Effector memory CD4-positive, alpha-beta T cell (primary cell): ENCODE measurements around the gene CD248.
A peak's percentile ranks its signal among the peaks of the same experiment; 100 is the strongest.

Experiments used
- DNase-seq, 3 donors: peaks; one replicate each; pipeline ENCODE4 v3.0.0-alpha.2; 2020
- H3K27ac ChIP-seq: 2 replicates; pipeline ENCODE4 v1.7.0; 2013; ENCODE audit warnings: mild to moderate bottlenecking, low read length, moderate library complexity; ENCODE audit not compliant: insufficient read depth, poor library complexity, severe bottlenecking
- H3K27me3 ChIP-seq: replicated peaks from 2 replicates; pipeline ENCODE4 v1.7.0; 2013; ENCODE audit warnings: mild to moderate bottlenecking, low read length; ENCODE audit not compliant: insufficient read depth, control insufficient read depth, poor library complexity, severe bottlenecking
- H3K36me3 ChIP-seq: 2 replicates; pipeline ENCODE4 v1.7.0; 2013; ENCODE audit warnings: mild to moderate bottlenecking, low read length, moderate library complexity; ENCODE audit not compliant: control insufficient read depth, insufficient read depth
- H3K4me1 ChIP-seq: 2 replicates; pipeline ENCODE4 v1.7.0; 2013; ENCODE audit warnings: low read length, mild to moderate bottlenecking; ENCODE audit not compliant: control insufficient read depth, insufficient read depth, poor library complexity, severe bottlenecking
- H3K4me3 ChIP-seq: 2 replicates; pipeline ENCODE4 v1.7.0; 2013; ENCODE audit warnings: low read length, low read depth, mild to moderate bottlenecking; ENCODE audit not compliant: insufficient read depth, poor library complexity, severe bottlenecking
- H3K9me3 ChIP-seq: 2 replicates; pipeline ENCODE4 v1.7.0; 2013; ENCODE audit warnings: mild to moderate bottlenecking, low read length, moderate library complexity; ENCODE audit not compliant: control insufficient read depth

The CD248 gene

GRCh38 chr11:66340596-66341501 lies 24.0 kb upstream of the CD248 start:
- H3K36me3 ChIP-seq: peaks cover 41% of the 10 kb centered on the region
- DNase-seq: no peak
- H3K27me3 ChIP-seq: no peaks in the 10 kb centered on the region
- peaks cover 28% of the 10 kb centered on the region for H3K4me1 ChIP-seq
- no peak overlapping the region for H3K27ac ChIP-seq
- H3K4me3 ChIP-seq: no peak overlapping the region
- no peaks in the 10 kb centered on the region for H3K9me3 ChIP-seq

DNA sequence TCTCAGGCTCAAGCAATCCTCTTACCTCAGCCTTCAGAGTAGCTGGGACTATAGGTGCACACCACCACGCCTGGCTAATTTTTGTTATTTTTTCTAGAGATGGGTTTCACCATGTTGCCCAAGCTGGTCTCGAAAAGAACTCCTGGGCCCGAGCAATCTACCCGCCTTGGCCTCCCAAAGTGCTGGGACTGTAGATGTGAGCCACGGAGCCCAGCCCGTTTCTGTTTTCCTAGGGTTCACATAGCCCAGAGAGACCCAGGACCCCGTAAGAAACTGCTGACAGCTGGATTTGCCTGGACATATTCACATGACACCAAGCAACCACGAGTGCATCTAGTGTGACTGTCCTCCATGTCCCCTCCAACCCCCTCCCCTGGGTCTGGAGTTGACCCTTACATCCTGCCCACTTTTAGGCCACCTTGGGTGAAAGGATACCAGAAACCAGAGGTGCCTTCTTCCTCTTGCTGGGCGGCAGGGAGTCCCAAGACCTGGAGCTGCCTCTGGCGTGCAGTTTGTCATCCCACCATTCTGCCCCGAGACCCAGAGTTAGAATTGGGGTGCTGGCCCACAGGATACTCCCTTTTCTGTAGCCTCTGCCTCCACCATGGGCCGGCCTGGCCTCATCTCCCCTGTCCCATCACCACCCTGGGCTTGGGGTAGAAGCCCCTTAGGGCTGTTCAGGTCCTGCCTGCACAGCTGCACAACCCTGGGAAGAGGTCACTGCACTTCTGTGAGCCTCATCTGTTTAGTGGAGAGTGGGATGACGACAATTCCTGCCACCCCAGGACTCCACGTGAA lies 23.0 kb upstream of the CD248 start:
- DNase-seq: no peak
- Histone ChIP-seq H3K27me3 (no peaks in the 10 kb centered on the region), H3K4me3 (no peak overlapping the region), H3K27ac (no peak overlapping the region), H3K9me3 (no peaks in the 10 kb centered on the region), H3K4me1 (peaks cover 25% of the 10 kb centered on the region), H3K36me3 (peaks cover 41% of the 10 kb centered on the region)

- Histone ChIP-seq H3K27me3 (no peaks in the 10 kb centered on the region), H3K36me3 (peaks cover 41% of the 10 kb centered on the region), H3K4me3 (no peak overlapping the region), H3K9me3 (no peaks in the 10 kb centered on the region), H3K27ac (no peak overlapping the region), H3K4me1 (peaks cover 22% of the 10 kb centered on the region)
- no peak for DNase-seq
Measured at GRCh38 chr11:66339162-66339675, 22.4 kb upstream of the CD248 start.

DNA sequence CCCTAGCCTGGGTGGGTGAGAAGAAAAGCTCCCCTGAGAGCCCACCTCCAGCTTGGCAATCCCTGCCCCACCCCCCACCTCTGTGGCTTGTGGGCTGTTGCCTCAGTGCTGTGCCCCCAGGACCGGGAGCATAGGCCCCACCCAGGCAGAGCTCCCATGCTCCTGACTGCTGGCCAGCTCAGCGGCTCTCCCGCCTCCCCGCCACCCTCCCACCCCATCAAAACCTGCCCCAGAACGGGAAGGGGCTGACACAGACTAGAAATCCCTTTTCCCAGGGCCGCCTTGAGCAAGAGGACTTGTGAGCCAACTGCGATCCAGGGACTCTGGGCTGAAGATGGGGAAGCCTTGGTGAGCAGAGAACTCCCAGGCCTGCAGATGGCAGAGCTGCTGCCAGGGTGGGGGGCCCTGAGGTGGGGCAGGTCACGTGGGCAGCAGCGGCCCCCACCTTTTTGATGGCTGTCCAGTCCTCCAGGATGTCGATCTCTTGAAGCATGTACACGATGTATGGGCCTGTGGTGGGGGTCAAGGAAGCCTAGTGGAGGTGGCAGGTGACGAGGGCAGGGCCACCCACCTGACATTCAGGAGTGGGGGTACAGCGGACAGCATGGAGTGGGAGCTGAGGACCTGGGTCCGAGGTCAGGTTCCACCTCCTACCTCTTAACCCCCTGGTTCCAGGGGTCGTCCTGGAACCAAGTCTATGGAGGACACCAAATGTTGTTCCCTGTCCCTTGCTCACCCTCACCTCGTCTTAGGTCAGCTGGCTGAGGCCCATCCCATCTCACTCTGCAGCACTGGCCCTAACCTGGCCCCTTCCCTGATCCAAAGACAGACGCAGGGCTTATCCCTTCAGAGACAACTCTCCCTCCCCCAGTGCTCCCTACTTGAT lies 21.7 kb upstream of the CD248 start:
- peaks cover 41% of the 10 kb centered on the region for H3K36me3 ChIP-seq
- DNase-seq: no peak
- no peaks in the 10 kb centered on the region for H3K27me3 ChIP-seq
- H3K9me3 ChIP-seq: no peaks in the 10 kb centered on the region
- no peak overlapping the region for H3K27ac ChIP-seq
- H3K4me3 ChIP-seq: no peak overlapping the region
- peaks cover 17% of the 10 kb centered on the region for H3K4me1 ChIP-seq

DNA sequence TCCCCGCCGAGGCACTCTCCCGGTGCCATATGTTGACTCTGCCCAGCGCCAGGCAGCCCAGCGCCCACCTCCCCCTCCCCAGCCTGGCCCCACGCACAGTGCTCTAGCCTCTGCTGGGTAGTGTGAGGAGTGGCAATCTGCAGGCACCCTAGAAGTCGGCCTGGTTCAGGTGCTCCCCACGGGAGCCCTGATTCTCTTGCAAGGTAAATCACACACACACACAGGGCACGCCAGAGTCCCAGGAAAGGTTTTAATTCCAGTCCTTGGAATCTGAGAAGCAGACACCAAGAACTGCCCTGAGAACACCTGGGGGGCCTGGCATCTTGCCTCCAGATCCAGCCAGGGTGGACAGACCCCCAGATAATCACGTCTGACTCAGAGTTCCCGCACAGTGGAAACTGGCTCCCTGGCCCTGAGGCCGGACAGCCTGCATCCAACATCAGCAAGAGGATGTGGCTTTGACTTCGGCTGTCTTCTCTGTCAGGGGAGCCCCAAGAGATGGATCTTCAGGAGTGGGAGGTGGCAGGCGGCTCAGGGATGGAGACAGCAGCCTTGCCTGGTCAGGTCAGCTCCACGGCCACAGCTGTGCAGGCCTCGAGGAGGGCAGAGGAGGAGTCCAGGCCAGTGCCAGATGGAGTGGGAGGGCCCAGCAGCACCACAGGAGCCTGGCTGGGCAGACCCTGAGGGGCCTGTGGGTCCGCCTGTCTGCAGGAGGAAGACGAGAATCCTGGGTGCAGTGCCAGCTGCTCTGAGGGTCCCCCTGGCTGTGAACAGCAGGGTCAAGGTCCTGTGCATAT lies 20.5 kb upstream of the CD248 start:
- peaks cover 41% of the 10 kb centered on the region for H3K36me3 ChIP-seq
- no peak for DNase-seq
- H3K4me3 ChIP-seq: no peak overlapping the region
- peaks cover 17% of the 10 kb centered on the region for H3K4me1 ChIP-seq
- H3K9me3 ChIP-seq: no peaks in the 10 kb centered on the region
- H3K27ac ChIP-seq: peak overlapping the region; percentile 17
- H3K27me3 ChIP-seq: no peaks in the 10 kb centered on the region

- Histone ChIP-seq H3K36me3 (peaks cover 34% of the 10 kb centered on the region), H3K27ac (peak within 1 kb of the TSS; percentile 53), H3K27me3 (no peaks in the 10 kb centered on the region), H3K4me1 (peaks cover 17% of the 10 kb centered on the region), H3K9me3 (no peaks in the 10 kb centered on the region), H3K4me3 (peak within 1 kb of the TSS; percentile 62)
- DNase-seq: peak in 2 of 3 donors; percentile 29
Measured at GRCh38 chr11:66336234-66337102, 19.6 kb upstream of the CD248 start, which contains the start of gene RIN1. Gene RIN1 (minus strand): TSS chr11:66336434. CDS start chr11:66336402, 32 bp downstream.

- H3K4me1 ChIP-seq: peaks cover 17% of the 10 kb centered on the region
- DNase-seq: no peak
- no peaks in the 10 kb centered on the region for H3K27me3 ChIP-seq
- H3K4me3 ChIP-seq: peak overlapping the region; percentile 62
- peaks cover 26% of the 10 kb centered on the region for H3K36me3 ChIP-seq
- H3K27ac ChIP-seq: peak overlapping the region; percentile 53
- no peaks in the 10 kb centered on the region for H3K9me3 ChIP-seq
Measured at GRCh38 chr11:66335531-66336233, 18.8 kb upstream of the CD248 start.
